Measurements from ENCODE around the gene RFX7.

- TF ChIP-seq EZH2 (IDR thresholded peaks at IDR 0.05; ENCODE audit: insufficient read depth, poor library complexity, severe bottlenecking) (no peak), EZH2phosphoT487 (IDR thresholded peaks at IDR 0.05; ENCODE audit: insufficient read depth, low read depth) (no peak)
These were observed 26.3 kb downstream of the RFX7 start for GRCh38 chr15:56217341-56217740.
